Measurements from ENCODE around the gene NFU1. TPM values are rescaled to one million over a fixed set of nuclear protein-coding genes. Genes with fewer than 3 reads are reported as not detected.

Gene NFU1
- total RNA-seq, 2 donors from 2014 or later: 31.8 to 43.0 TPM

- Histone ChIP-seq H3K4me3 (no peak overlapping the region), H3K36me3 (peaks cover 61% of the 10 kb centered on the region), H3K9me3 (no peaks in the 10 kb centered on the region), H3K4me1 (no peaks in the 10 kb centered on the region), H3K27me3 (no peaks in the 10 kb centered on the region), H3K27ac (no peak overlapping the region)
- TF ChIP-seq CTCF (IDR thresholded peaks at IDR 0.05): no peak
- DNase-seq (ENCODE audit: low spot score): no peak
These were observed 83.9 kb downstream of the NFU1 start for GRCh38 chr2:69353360-69353759.

- Histone ChIP-seq H3K27me3 (no peaks in the 10 kb centered on the region), H3K36me3 (peaks cover 72% of the 10 kb centered on the region), H3K9me3 (no peaks in the 10 kb centered on the region), H3K27ac (no peak overlapping the region), H3K4me1 (no peaks in the 10 kb centered on the region), H3K4me3 (no peak overlapping the region)
- no peak for TF ChIP-seq CTCF (IDR thresholded peaks at IDR 0.05)
- DNase-seq (ENCODE audit: low spot score): no peak
These were observed 88.5 kb downstream of the NFU1 start for GRCh38 chr2:69348781-69349180.

Other genes starting within 250 kb of the NFU1 start
- gene GFPT1, start 50.2 kb downstream of the NFU1 start, total RNA-seq: 10 to 100 TPM; 26.7 to 39.7 TPM
- gene AAK1, start 206.3 kb upstream of the NFU1 start, total RNA-seq: 10 to 100 TPM; 50.4 to 62.6 TPM

Data from right atrium auricular region (tissue), 2 donors.